ENCODE results near the gene DVL2.

DNA sequence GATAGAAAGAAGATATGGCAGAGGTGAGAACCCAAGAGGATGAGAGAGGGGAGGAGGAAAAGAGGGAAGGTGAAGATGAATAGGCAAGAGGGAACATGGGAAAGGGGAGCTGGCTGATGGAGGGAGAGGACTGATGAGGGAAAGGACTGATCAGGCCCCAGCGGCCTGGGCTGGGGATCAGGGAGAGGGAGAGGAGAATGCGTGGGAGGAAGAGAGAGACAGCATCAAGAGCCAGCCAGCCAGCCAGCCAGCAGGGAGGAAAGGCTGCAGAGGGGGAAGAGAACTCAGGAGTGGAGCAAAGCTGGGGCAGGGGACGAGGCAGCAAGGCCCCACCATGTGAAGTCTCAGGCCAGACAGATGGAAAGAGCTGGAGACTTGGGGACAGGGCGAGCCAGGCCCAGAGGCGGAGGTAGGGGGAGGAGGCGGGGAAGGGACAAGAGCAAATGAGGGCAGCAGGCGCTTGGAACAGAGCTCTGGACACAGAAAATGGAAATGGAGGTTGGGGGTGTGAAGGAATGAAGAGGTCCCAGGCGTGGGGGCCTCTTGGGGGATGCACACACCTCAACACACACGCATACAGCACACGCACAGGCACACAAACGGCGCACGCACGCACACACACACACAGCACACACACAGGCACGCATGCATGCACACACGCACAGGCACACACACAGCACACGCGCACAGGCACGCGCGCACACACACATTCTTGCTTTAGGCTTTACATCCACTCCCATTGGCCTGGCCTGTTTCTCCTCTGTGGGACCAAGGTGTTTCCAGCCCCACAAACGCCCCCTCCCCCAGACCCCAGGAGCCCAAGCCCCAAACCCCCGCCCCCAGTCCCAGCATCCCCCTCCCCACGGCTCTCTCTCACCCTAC is 27.0 kb downstream of the DVL2 start:
- TF ChIP-seq, protein P1, sequence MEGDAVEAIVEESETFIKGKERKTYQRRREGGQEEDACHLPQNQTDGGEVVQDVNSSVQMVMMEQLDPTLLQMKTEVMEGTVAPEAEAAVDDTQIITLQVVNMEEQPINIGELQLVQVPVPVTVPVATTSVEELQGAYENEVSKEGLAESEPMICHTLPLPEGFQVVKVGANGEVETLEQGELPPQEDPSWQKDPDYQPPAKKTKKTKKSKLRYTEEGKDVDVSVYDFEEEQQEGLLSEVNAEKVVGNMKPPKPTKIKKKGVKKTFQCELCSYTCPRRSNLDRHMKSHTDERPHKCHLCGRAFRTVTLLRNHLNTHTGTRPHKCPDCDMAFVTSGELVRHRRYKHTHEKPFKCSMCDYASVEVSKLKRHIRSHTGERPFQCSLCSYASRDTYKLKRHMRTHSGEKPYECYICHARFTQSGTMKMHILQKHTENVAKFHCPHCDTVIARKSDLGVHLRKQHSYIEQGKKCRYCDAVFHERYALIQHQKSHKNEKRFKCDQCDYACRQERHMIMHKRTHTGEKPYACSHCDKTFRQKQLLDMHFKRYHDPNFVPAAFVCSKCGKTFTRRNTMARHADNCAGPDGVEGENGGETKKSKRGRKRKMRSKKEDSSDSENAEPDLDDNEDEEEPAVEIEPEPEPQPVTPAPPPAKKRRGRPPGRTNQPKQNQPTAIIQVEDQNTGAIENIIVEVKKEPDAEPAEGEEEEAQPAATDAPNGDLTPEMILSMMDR (IDR thresholded peaks at IDR 0.05) = no peak
- TF ChIP-seq POLR2AphosphoS5 (IDR thresholded peaks at IDR 0.05) (no peak), POLR2A (IDR thresholded peaks at IDR 0.05) (no peak), EP300 (IDR thresholded peaks at IDR 0.05) (no peak)

All from suprapubic skin (tissue), 4 donors.